Muscle of back (tissue), 13 donors: Measurements from ENCODE around the gene MAPK14. TPM values are rescaled to one million over a fixed set of nuclear protein-coding genes. Genes with fewer than 3 reads are reported as not detected.
A peak's percentile ranks its signal among the peaks of the same experiment; 100 is the strongest.
"Not testable (repeated sequence)": the region's sequence is repeated elsewhere in the genome, so short reads cannot be mapped to it uniquely, and the experiment has no call there.

ENCODE experiments used
- DNase-seq, 3 donors: peaks; one replicate each; pipeline versions ENCODE4 v3.0.0 to v3.0.0-alpha.2; 2013
- long read RNA-seq, 9 donors: transcript quantifications; one replicate each; lab custom pipeline, GENCODE V29; 2026
- polyA plus RNA-seq, 10 donors: library from polyadenylated mRNA; unstranded; fragments of 120-200 nt; gene quantifications; one replicate each; pipeline ENCODE4 v1.2.1, GENCODE V29; 2013; ENCODE audit not compliant: insufficient read length in 10 of 10

Gene MAPK14
- polyA plus RNA-seq = 10 to 100 TPM; 27.9 to 40.6 (median 33.8) TPM
- long read RNA-seq, donor 1, transcript MAPK14-201 (12 exons, 3,779 nt) = major isoform, 6 of 6 reads
- long read RNA-seq, donor 1, partial matches to known transcripts = 0 of 6 reads
- long read RNA-seq, donor 1, other reads (novel, unspliced or antisense) = 0 of 6 reads
- long read RNA-seq, donor 2, transcript MAPK14-201 (12 exons, 3,779 nt) = major isoform, 8 of 9 reads
- long read RNA-seq, donor 2, partial matches to known transcripts = 0 of 9 reads
- long read RNA-seq, donor 2, other reads (novel, unspliced or antisense) = 0 of 9 reads
- long read RNA-seq, donor 3 = 0 reads
- long read RNA-seq, donor 4, partial matches to known transcripts = 0 of 2 reads
- long read RNA-seq, donor 4, other reads (novel, unspliced or antisense) = 0 of 2 reads
- long read RNA-seq, donor 5, partial matches to known transcripts = 0 of 5 reads
- long read RNA-seq, donor 5, other reads (novel, unspliced or antisense) = 0 of 5 reads
- long read RNA-seq, donor 6, full-length matches to known transcripts = 4 of 9 reads
- long read RNA-seq, donor 6, partial matches to known transcripts = 5 of 9 reads
- long read RNA-seq, donor 6, other reads (novel, unspliced or antisense) = 0 of 9 reads
- long read RNA-seq, donor 7, full-length matches to known transcripts = 9 of 9 reads
- long read RNA-seq, donor 7, partial matches to known transcripts = 0 of 9 reads
- long read RNA-seq, donor 7, other reads (novel, unspliced or antisense) = 0 of 9 reads
- long read RNA-seq, donor 8, partial matches to known transcripts = 0 of 3 reads
- long read RNA-seq, donor 8, other reads (novel, unspliced or antisense) = 0 of 3 reads
- long read RNA-seq, donor 9 = 0 reads

GRCh38 chr6:36027501-36028087 is at the start of gene MAPK14:
Gene MAPK14 (plus strand): TSS chr6:36027808. CDS start chr6:36028158, 350 bp downstream.
- DNase-seq = peak; percentile 100

- DNase-seq = not testable (repeated sequence)
Observed at GRCh38 chr6:35980126-35980525, 47.5 kb upstream of the MAPK14 start.

GRCh38 chr6:35980991-35981645 is 46.5 kb upstream of the MAPK14 start:
- DNase-seq = no peak

- no peak for DNase-seq
Observed at GRCh38 chr6:35984701-35985100, 42.9 kb upstream of the MAPK14 start.

- not testable (repeated sequence) for DNase-seq
Observed at GRCh38 chr6:35988047-35988446, 39.6 kb upstream of the MAPK14 start.

GRCh38 chr6:35993150-35993549 is 34.5 kb upstream of the MAPK14 start:
- DNase-seq = no peak

- no peak for DNase-seq
Observed at GRCh38 chr6:36000451-36000850, 27.2 kb upstream of the MAPK14 start.

GRCh38 chr6:36015666-36016065 is 11.9 kb upstream of the MAPK14 start:
- DNase-seq = no peak

GRCh38 chr6:36018339-36018738 is 9.3 kb upstream of the MAPK14 start:
- no peak for DNase-seq

GRCh38 chr6:36019167-36019566 is 8.4 kb upstream of the MAPK14 start:
- DNase-seq = no peak

GRCh38 chr6:36020154-36020553 is 7.5 kb upstream of the MAPK14 start:
- no peak for DNase-seq

- DNase-seq = peak in 1 of 3 donors; percentile 7
Observed at GRCh38 chr6:36023996-36024795, 3.4 kb upstream of the MAPK14 start, which contains the start of gene SLC26A8. Gene SLC26A8 (minus strand): TSS chr6:36024641. CDS start chr6:36019707, 4,934 bp downstream.

- DNase-seq = peak in 1 of 3 donors; percentile 23
Observed at GRCh38 chr6:36025260-36025931, 2.2 kb upstream of the MAPK14 start.

- DNase-seq = peak in 1 of 3 donors; percentile 2
Observed at GRCh38 chr6:36025932-36026327, 1.7 kb upstream of the MAPK14 start.

GRCh38 chr6:36028088-36028876 is 674 bp downstream of the MAPK14 start:
- peak in 2 of 3 donors; percentile 22 to 73 for DNase-seq

- DNase-seq = peak; percentile 51 to 74 (median 53)
Observed at GRCh38 chr6:36028877-36029324, 1.3 kb downstream of the MAPK14 start.

- DNase-seq = peak; percentile 44 to 63 (median 49)
Observed at GRCh38 chr6:36029464-36029863, 1.9 kb downstream of the MAPK14 start.

GRCh38 chr6:36032261-36032660 is 4.7 kb downstream of the MAPK14 start:
- peak in 1 of 3 donors; percentile 6 for DNase-seq

GRCh38 chr6:36033144-36033543 is 5.5 kb downstream of the MAPK14 start:
- not testable (repeated sequence) for DNase-seq
